IPS-18a (cell line): ENCODE measurements around the gene MTUS2.

Source experiments
- H3K27ac ChIP-seq: one replicate; pipeline ENCODE4 v1.5.1; 2013; ENCODE audit warnings: low read length
- H3K27me3 ChIP-seq: one replicate; pipeline ENCODE4 v1.6.1; 2013; ENCODE audit warnings: mild to moderate bottlenecking, low read length; ENCODE audit not compliant: control insufficient read depth, insufficient read depth
- H3K36me3 ChIP-seq: one replicate; pipeline ENCODE4 v1.6.1; 2013; ENCODE audit warnings: low read depth, low read length; ENCODE audit not compliant: control insufficient read depth
- H3K4me1 ChIP-seq: one replicate; pipeline ENCODE4 v1.6.1; 2013; ENCODE audit warnings: low read depth, low read length; ENCODE audit not compliant: control insufficient read depth
- H3K4me3 ChIP-seq: one replicate; pipeline ENCODE4 v1.5.1; 2013; ENCODE audit warnings: low read length
- H3K9ac ChIP-seq: one replicate; pipeline ENCODE4 v1.6.1; 2013; ENCODE audit warnings: mild to moderate bottlenecking, low read length, moderate library complexity
- H3K9me3 ChIP-seq: one replicate; pipeline ENCODE4 v1.6.1; 2013; ENCODE audit warnings: low read depth, low read length; ENCODE audit not compliant: control insufficient read depth

MTUS2 gene

GRCh38 chr13:29005035-29005762 lies 185.1 kb downstream of the MTUS2 start:
- H3K9me3 ChIP-seq: no peaks in the 10 kb centered on the region
- H3K9ac ChIP-seq: no peak overlapping the region
- H3K36me3 ChIP-seq: no peaks in the 10 kb centered on the region
- H3K27me3 ChIP-seq: no peaks in the 10 kb centered on the region
- no peak overlapping the region for H3K4me3 ChIP-seq
- no peak overlapping the region for H3K27ac ChIP-seq
- peaks cover 8% of the 10 kb centered on the region for H3K4me1 ChIP-seq

DNA sequence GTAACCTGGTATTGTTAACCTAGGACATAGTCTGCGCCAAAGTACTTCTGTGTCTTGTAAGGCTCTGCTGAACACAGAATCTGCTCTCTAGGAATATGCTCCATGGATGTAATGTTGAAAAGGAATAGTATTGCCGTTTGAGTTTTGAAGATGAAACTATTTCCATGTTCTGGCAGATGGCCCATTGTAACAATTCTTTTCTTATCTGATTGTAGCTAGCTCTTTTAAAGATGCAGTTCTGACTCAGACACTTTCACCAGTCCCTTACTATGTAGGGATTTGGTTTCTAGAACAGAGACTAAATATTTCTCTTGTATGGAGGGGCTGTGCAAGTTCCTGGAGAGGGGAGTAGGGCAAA lies 185.6 kb downstream of the MTUS2 start:
- Histone ChIP-seq H3K4me1 (peaks cover 8% of the 10 kb centered on the region), H3K9me3 (no peaks in the 10 kb centered on the region), H3K36me3 (no peaks in the 10 kb centered on the region), H3K27me3 (no peaks in the 10 kb centered on the region), H3K4me3 (no peak overlapping the region), H3K27ac (no peak overlapping the region), H3K9ac (no peak overlapping the region)

DNA sequence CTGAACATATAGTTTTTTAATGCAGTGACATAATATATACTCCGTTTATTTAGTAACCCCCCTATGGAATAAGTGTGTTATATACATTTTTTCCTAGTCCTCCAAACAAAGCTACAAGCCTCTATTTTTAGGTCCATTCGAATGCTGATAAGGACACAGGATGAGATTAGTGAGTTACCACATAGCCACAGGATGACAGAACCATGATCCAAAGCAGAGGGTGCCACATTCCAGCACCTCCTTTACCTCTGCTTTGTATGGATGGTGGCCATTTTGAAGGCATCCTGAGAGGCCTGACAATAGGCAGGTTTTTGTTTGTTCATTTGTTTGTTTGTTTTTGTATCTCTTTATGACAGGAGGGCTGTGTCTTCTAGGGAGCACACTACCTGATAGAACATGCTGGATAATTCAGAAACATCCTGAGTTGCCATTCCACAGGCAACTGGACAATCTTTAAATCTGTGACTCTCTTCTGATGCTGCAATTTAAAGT lies 186.3 kb downstream of the MTUS2 start:
- H3K4me1 ChIP-seq: peaks cover 8% of the 10 kb centered on the region
- no peaks in the 10 kb centered on the region for H3K9me3 ChIP-seq
- no peaks in the 10 kb centered on the region for H3K36me3 ChIP-seq
- H3K27me3 ChIP-seq: no peaks in the 10 kb centered on the region
- no peak overlapping the region for H3K4me3 ChIP-seq
- H3K27ac ChIP-seq: no peak overlapping the region
- no peak overlapping the region for H3K9ac ChIP-seq

DNA sequence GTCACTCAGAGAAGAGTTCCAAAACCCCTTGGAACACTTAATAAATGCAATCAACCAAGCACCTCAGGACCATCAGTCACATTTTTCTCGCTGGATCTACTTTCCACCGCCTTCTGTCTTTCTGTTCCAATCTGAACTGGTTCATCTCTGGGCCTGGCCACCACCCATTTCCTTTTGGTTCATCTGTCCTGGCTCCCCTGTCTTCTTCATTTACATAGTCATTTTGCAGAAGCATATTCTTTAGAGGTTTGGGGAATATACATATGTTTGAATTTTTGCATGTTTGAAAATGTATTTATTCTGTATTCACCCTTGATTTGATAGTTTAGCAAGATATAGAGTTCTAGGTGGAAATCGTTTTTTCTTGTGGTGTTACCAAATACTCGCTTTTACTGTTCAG lies 188.2 kb downstream of the MTUS2 start:
- H3K27ac ChIP-seq: no peak overlapping the region
- peaks cover 8% of the 10 kb centered on the region for H3K4me1 ChIP-seq
- H3K4me3 ChIP-seq: no peak overlapping the region
- H3K36me3 ChIP-seq: no peaks in the 10 kb centered on the region
- no peak overlapping the region for H3K9ac ChIP-seq
- H3K27me3 ChIP-seq: no peaks in the 10 kb centered on the region
- H3K9me3 ChIP-seq: no peaks in the 10 kb centered on the region

- Histone ChIP-seq H3K36me3 (no peaks in the 10 kb centered on the region), H3K27ac (no peak overlapping the region)
Measured at GRCh38 chr13:29020314-29020713, 200.2 kb downstream of the MTUS2 start.

DNA sequence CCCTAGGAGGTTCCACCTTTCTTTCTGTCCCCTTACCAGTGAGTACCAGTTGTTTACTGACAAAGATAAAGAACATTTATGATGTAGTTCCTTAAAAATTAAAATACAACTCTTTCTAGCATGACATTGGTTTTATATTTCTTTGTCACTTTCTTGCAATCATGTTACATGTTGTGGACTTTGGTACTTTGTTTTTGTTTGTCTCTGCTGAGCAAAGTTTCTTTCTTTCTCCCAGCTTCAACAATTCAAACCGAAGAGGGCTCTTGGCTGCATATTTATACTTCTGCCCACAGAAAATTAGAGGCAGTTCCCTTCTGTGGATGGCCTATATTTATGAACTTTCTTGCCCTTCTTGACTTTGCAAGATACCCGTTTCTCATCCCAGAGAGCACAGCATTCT lies 201.2 kb downstream of the MTUS2 start:
- Histone ChIP-seq H3K36me3 (no peaks in the 10 kb centered on the region), H3K4me3 (no peak overlapping the region), H3K9me3 (no peaks in the 10 kb centered on the region), H3K27ac (no peak overlapping the region), H3K4me1 (no peaks in the 10 kb centered on the region), H3K27me3 (no peaks in the 10 kb centered on the region), H3K9ac (no peak overlapping the region)

More at GRCh38 chr13:29020314-29020713, 200.2 kb downstream of the MTUS2 start:
- Histone ChIP-seq H3K4me1 (no peaks in the 10 kb centered on the region), H3K9me3 (no peaks in the 10 kb centered on the region), H3K9ac (no peak overlapping the region), H3K4me3 (no peak overlapping the region), H3K27me3 (no peaks in the 10 kb centered on the region)

DNA sequence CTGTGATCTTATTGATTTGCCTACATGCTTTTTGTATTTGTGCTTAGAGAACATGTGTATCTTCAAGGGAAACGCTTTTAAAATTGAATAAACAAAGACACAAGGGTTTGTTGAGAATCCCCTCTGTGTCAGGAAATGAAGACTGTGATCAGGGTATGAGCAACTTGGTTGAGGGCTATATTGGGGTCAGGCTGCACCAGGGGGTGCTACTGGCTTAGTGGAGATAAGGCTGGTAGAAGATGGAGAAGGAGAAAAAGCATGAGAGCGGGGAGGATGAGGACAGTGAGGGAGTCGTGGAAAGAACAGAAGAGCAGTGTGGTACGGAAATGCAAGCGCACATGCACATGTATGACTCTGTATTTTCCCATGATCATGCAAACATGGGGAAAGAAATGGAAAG lies 201.6 kb downstream of the MTUS2 start:
- Histone ChIP-seq H3K9me3 (no peaks in the 10 kb centered on the region), H3K36me3 (no peaks in the 10 kb centered on the region), H3K4me3 (no peak overlapping the region), H3K4me1 (no peaks in the 10 kb centered on the region), H3K27me3 (no peaks in the 10 kb centered on the region), H3K9ac (no peak overlapping the region), H3K27ac (no peak overlapping the region)

GRCh38 chr13:29022410-29022809 lies 202.3 kb downstream of the MTUS2 start:
- H3K27ac ChIP-seq: no peak overlapping the region
- no peaks in the 10 kb centered on the region for H3K36me3 ChIP-seq
- H3K9ac ChIP-seq: no peak overlapping the region
- H3K27me3 ChIP-seq: no peaks in the 10 kb centered on the region
- no peaks in the 10 kb centered on the region for H3K9me3 ChIP-seq
- no peak overlapping the region for H3K4me3 ChIP-seq
- H3K4me1 ChIP-seq: no peaks in the 10 kb centered on the region

GRCh38 chr13:29022968-29023367 lies 202.8 kb downstream of the MTUS2 start:
- Histone ChIP-seq H3K9me3 (no peaks in the 10 kb centered on the region), H3K27me3 (no peaks in the 10 kb centered on the region), H3K4me3 (no peak overlapping the region), H3K9ac (no peak overlapping the region), H3K36me3 (no peaks in the 10 kb centered on the region), H3K27ac (no peak overlapping the region), H3K4me1 (no peaks in the 10 kb centered on the region)

GRCh38 chr13:29024783-29025182 lies 204.6 kb downstream of the MTUS2 start:
- Histone ChIP-seq H3K36me3 (no peaks in the 10 kb centered on the region), H3K9me3 (no peaks in the 10 kb centered on the region), H3K9ac (no peak overlapping the region), H3K27ac (no peak overlapping the region), H3K4me3 (no peak overlapping the region), H3K4me1 (no peaks in the 10 kb centered on the region), H3K27me3 (no peaks in the 10 kb centered on the region)

GRCh38 chr13:29028868-29029267 lies 208.7 kb downstream of the MTUS2 start:
- Histone ChIP-seq H3K36me3 (no peaks in the 10 kb centered on the region), H3K4me1 (no peaks in the 10 kb centered on the region), H3K27ac (no peak overlapping the region), H3K27me3 (no peaks in the 10 kb centered on the region), H3K9me3 (no peaks in the 10 kb centered on the region), H3K4me3 (no peak overlapping the region), H3K9ac (no peak overlapping the region)

DNA sequence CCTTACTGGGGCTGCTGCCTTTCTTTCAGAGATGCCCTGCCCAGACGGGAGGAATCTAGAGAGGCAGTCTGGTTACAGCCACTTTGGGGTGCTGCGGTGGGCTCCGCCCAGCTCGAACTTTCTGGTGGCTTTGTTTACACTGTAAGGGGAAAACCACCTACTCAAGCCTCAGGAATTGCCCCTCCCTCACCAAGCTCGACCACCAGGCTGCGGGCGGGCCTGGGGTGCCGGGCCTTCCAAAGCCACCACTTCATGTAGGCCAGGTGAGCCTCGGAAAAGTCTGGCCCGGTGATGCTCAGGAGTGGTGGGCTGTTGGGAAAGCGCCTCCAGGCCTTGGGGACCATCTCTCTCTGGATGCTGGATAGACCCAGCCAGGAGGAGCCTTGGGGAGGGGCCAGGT lies 218.6 kb downstream of the MTUS2 start:
- Histone ChIP-seq H3K27ac (no peak overlapping the region), H3K9ac (no peak overlapping the region), H3K36me3 (no peaks in the 10 kb centered on the region), H3K4me1 (no peaks in the 10 kb centered on the region), H3K4me3 (no peak overlapping the region), H3K9me3 (no peaks in the 10 kb centered on the region), H3K27me3 (no peaks in the 10 kb centered on the region)
